MG63 (cell line): Measurements from ENCODE around the gene MACROD1. TPM values are rescaled to one million over a fixed set of nuclear protein-coding genes. Genes with fewer than 3 reads are reported as not detected.

Experiments used
- DNase-seq: peaks from one replicate; pipeline ENCODE4 v3.0.0-alpha.2; 2020
- H3K27me3 ChIP-seq: fragments of 250-450 bp; sonication (Bioruptor Pico); 2 replicates; pipeline ENCODE4 v1.5.1; 2020; ENCODE audit warnings: mild to moderate bottlenecking, moderate library complexity
- H3K36me3 ChIP-seq: fragments of 250-450 bp; sonication (Bioruptor Pico); 2 replicates; pipeline ENCODE4 v1.5.1; 2020; ENCODE audit warnings: mild to moderate bottlenecking, moderate library complexity
- H3K4me3 ChIP-seq: fragments of 250-450 bp; sonication (Bioruptor Pico); 2 replicates; pipeline ENCODE4 v1.5.1; 2020; ENCODE audit warnings: mild to moderate bottlenecking, moderate library complexity
- H3K9me3 ChIP-seq: fragments of 250-450 bp; sonication (Bioruptor Pico); 2 replicates; pipeline ENCODE4 v1.5.1; 2020; ENCODE audit warnings: mild to moderate bottlenecking, moderate library complexity
- total RNA-seq: library from RNA; depleted of rRNA; stranded (reverse); fragments of >200 nt; shearing (Covaris generic); gene quantifications from 2 replicates; pipeline ENCODE4 v1.2.3, GENCODE V29; 2014; ENCODE audit warnings: low replicate concordance

The MACROD1 gene
- total RNA-seq, 1 experiment from 2014 or later = 44.1 TPM

- H3K27me3 ChIP-seq = no peaks in the 10 kb centered on the region
- no peak overlapping the region for H3K4me3 ChIP-seq
- H3K36me3 ChIP-seq = no peaks in the 10 kb centered on the region
- H3K9me3 ChIP-seq = no peaks in the 10 kb centered on the region
- DNase-seq = no peak
Observed at GRCh38 chr11:64127267-64128072, 38.4 kb downstream of the MACROD1 start.

DNA sequence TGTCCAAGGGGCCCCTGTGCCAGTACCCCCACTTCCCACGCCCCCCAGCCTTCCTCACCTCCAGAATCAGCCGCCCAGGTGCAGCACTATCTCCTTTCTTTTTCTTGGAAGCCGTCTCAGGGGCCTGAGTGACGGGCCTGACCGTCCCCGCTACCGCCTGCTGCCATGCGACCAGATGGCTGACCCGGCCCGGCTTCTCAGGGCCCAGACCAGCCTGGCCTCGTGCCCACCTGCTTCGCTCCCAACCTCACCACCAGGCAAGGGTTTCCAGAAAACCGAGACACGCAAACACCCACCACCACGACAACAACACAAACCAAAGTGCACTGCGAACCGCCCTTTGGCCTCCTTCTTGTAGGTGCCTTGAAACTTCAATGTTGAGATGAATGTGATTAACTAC, 39.1 kb downstream of the MACROD1 start:
- Histone ChIP-seq H3K9me3 (no peaks in the 10 kb centered on the region), H3K27me3 (no peaks in the 10 kb centered on the region), H3K36me3 (no peaks in the 10 kb centered on the region), H3K4me3 (no peak overlapping the region)
- DNase-seq = no peak

DNA sequence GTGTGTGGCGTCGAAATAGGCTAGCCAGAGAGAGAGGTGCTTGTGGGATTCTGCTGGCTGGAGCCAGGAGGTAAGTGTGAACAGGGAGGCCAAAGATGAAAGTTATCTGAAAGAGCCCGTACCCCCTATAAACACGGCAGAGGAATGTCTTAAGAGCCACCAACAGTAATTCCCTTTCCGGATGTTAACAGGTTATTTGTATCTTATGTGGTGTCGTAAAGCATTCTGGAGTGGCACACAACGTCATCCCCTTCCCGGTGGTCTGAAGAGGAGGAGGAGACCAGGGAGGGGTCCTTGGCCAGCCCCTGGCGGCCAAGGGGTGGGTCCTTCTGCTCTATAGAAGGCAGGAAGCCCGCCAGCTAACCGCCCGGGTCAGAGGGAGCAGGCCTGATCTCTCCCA, 39.5 kb downstream of the MACROD1 start:
- no peaks in the 10 kb centered on the region for H3K36me3 ChIP-seq
- no peaks in the 10 kb centered on the region for H3K27me3 ChIP-seq
- no peak overlapping the region for H3K4me3 ChIP-seq
- no peak for DNase-seq
- no peaks in the 10 kb centered on the region for H3K9me3 ChIP-seq

- H3K9me3 ChIP-seq = no peaks in the 10 kb centered on the region
- H3K27me3 ChIP-seq = no peaks in the 10 kb centered on the region
- no peaks in the 10 kb centered on the region for H3K36me3 ChIP-seq
- DNase-seq = no peak
- no peak overlapping the region for H3K4me3 ChIP-seq
Observed at GRCh38 chr11:64125676-64126075, 40.2 kb downstream of the MACROD1 start.

GRCh38 chr11:64124147-64124546, 41.8 kb downstream of the MACROD1 start:
- Histone ChIP-seq H3K4me3 (no peak overlapping the region), H3K36me3 (no peaks in the 10 kb centered on the region), H3K9me3 (no peaks in the 10 kb centered on the region), H3K27me3 (no peaks in the 10 kb centered on the region)
- DNase-seq = no peak

- Histone ChIP-seq H3K9me3 (no peaks in the 10 kb centered on the region), H3K27me3 (no peaks in the 10 kb centered on the region), H3K36me3 (no peaks in the 10 kb centered on the region), H3K4me3 (no peak overlapping the region)
- no peak for DNase-seq
Observed at GRCh38 chr11:64123679-64124078, 42.2 kb downstream of the MACROD1 start.

DNA sequence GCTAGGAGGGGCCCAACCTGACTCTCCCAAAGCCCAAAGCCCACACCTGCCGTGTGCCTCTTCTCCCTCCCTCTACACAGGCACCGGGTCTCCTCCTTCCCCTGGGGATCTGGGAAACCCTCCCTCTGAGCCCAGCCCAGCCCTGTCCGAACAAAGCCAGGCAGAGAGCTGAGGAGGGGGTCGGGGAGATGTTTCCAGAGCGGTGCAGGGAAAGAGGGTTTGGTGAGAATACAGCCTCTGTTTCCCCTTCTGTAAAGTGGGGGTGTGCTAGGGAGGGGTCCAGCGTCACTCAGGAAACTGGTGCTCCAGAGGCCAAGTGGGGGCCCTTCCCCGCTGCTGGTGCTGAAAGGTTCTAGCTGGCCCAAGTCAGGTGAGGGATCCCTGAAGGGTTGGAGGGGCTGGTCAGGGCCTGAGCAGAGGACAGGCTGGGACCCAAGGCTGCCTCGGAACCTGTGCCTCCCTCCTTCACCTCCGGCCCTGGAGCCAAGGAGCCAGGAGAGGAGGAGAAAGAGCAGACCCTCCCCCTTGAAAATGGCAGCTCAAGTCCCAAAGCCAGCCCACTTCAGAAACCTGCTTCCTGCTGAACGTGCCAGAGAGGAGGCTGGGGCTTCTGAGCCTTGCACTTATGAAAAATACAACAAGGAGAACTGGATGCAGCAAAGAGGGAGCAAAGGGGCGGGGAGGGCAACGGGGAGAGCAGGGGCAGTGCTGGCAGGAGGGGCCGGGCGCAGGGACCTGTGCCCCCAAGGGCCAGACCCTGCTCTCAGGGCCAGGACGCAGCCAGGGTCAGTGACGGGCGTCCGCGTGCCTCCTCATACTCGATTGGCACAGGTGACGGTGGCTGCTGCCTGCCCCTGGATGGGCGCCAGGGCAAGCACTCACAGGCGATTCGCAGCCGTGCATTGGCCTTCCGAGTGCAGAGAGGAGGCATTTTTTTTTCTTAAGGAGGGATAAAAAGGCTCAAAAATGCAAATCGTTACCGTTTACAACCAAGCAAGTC, 43.2 kb downstream of the MACROD1 start:
- no peaks in the 10 kb centered on the region for H3K36me3 ChIP-seq
- DNase-seq = no peak
- no peaks in the 10 kb centered on the region for H3K27me3 ChIP-seq
- H3K9me3 ChIP-seq = no peaks in the 10 kb centered on the region
- no peak overlapping the region for H3K4me3 ChIP-seq

GRCh38 chr11:64121663-64122410, 44.1 kb downstream of the MACROD1 start:
- H3K4me3 ChIP-seq = no peak overlapping the region

GRCh38 chr11:64120951-64121569, 44.9 kb downstream of the MACROD1 start:
- peak; percentile 94 for DNase-seq
- Histone ChIP-seq H3K9me3 (no peaks in the 10 kb centered on the region), H3K27me3 (no peaks in the 10 kb centered on the region), H3K36me3 (no peaks in the 10 kb centered on the region), H3K4me3 (no peak overlapping the region)

More at GRCh38 chr11:64121663-64122410, 44.1 kb downstream of the MACROD1 start:
- Histone ChIP-seq H3K27me3 (no peaks in the 10 kb centered on the region), H3K36me3 (no peaks in the 10 kb centered on the region), H3K9me3 (no peaks in the 10 kb centered on the region)
- DNase-seq = peak; percentile 62

DNA sequence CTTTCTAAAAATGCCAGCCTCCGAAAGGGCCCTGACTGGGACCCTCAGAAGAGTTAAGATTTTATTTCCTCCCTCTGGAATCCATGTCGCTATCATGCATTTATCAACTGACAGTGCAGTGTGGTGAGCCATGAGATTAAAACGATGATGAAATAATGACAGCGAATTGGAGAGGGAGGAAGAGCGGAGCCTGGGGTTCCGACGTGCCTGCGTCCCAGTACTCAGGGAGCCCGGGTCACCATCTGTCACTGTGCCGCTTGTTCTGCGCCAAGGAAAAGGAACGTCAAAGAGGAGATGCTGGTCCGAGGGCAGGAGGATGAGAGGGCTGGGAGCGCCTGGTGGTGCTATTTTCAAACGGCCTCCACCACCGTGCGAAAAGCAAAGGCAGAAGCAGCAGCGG, 46.2 kb downstream of the MACROD1 start:
- no peaks in the 10 kb centered on the region for H3K27me3 ChIP-seq
- H3K4me3 ChIP-seq = no peak overlapping the region
- no peaks in the 10 kb centered on the region for H3K9me3 ChIP-seq
- H3K36me3 ChIP-seq = no peaks in the 10 kb centered on the region
- no peak for DNase-seq

- Histone ChIP-seq H3K36me3 (no peaks in the 10 kb centered on the region), H3K4me3 (no peak overlapping the region), H3K9me3 (no peaks in the 10 kb centered on the region), H3K27me3 (no peaks in the 10 kb centered on the region)
- no peak for DNase-seq
Observed at GRCh38 chr11:64118876-64119665, 46.8 kb downstream of the MACROD1 start.

DNA sequence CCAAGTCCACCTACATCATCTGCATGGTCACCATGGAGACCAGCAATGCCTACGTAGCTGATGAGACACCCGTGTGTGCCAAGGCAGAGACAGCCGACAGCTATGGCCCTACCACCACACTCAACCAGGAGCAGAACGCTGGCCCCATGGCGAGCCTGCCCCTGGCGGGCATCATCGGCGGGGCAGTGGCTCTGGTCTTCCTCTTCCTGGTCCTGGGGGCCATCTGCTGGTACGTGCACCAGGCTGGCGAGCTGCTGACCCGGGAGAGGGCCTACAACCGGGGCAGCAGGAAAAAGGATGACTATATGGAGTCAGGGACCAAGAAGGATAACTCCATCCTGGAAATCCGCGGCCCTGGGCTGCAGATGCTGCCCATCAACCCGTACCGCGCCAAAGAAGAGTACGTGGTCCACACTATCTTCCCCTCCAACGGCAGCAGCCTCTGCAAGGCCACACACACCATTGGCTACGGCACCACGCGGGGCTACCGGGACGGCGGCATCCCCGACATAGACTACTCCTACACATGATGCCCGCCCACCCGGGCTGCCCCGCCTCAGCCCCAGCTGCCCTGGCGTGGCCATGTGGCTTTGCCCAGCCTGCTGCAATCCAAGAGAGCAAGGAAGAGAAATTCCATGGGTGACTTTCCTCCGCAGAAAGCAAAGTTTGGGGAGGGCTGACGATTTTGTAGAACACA, 48.0 kb downstream of the MACROD1 start:
- H3K27me3 ChIP-seq = no peaks in the 10 kb centered on the region
- H3K4me3 ChIP-seq = no peak overlapping the region
- H3K9me3 ChIP-seq = no peaks in the 10 kb centered on the region
- no peaks in the 10 kb centered on the region for H3K36me3 ChIP-seq
- no peak for DNase-seq

- no peak for DNase-seq
- no peaks in the 10 kb centered on the region for H3K9me3 ChIP-seq
- H3K36me3 ChIP-seq = no peaks in the 10 kb centered on the region
- H3K27me3 ChIP-seq = no peaks in the 10 kb centered on the region
- H3K4me3 ChIP-seq = no peak overlapping the region
Observed at GRCh38 chr11:64115531-64116522, 50.1 kb downstream of the MACROD1 start.

GRCh38 chr11:64114231-64114630, 51.7 kb downstream of the MACROD1 start:
- H3K36me3 ChIP-seq = no peaks in the 10 kb centered on the region
- no peak overlapping the region for H3K4me3 ChIP-seq
- H3K9me3 ChIP-seq = no peaks in the 10 kb centered on the region
- DNase-seq = no peak
- no peaks in the 10 kb centered on the region for H3K27me3 ChIP-seq
